Transverse colon (tissue), 4 donors: Measurements from ENCODE around the gene PCF11. TPM values are rescaled to one million over a fixed set of nuclear protein-coding genes. Genes with fewer than 3 reads are reported as not detected.

Experiments used
- DNase-seq: peaks from one replicate; pipeline ENCODE4 v3.0.0-alpha.2; 2019
- H3K27ac ChIP-seq, 4 donors: fragments of 200-600 bp; sonication (generic); 2 replicates each; pipeline ENCODE4 v1.5.1; 2016 to 2018; ENCODE audit warnings: inconsistent platforms in 4 of 4
- H3K27me3 ChIP-seq: fragments of 200-600 bp; sonication (generic); 2 replicates; pipeline ENCODE4 v1.5.1; 2017; ENCODE audit warnings: inconsistent platforms
- H3K36me3 ChIP-seq, 4 donors: fragments of 200-600 bp; sonication (generic); 2 replicates each; pipeline ENCODE4 v1.5.1; 2017 to 2019; ENCODE audit warnings: inconsistent platforms in 4 of 4
- H3K4me1 ChIP-seq, 4 donors: fragments of 200-600 bp; sonication (generic); 2 replicates each; pipeline ENCODE4 v1.5.1; 2017 to 2020; ENCODE audit warnings: inconsistent platforms in 4 of 4
- H3K4me3 ChIP-seq, 4 donors: fragments of 200-600 bp; sonication (generic); 1 replicate in 1 of 4; 2 replicates in 3 of 4; pipeline versions ENCODE4 v1.5.1 to v1.6.1; 2017 to 2019; ENCODE audit warnings: inconsistent platforms in 4 of 4
- H3K9me3 ChIP-seq, 2 donors: fragments of 200-600 bp; sonication (generic); 2 replicates each; pipeline ENCODE4 v1.5.1; 2017 to 2019; ENCODE audit warnings: inconsistent platforms in 2 of 2
- CTCF ChIP-seq, 5 experiments: fragments of 200-600 bp in 3 of 5; fragments of 450-650 bp in 2 of 5; sonication (generic) in 3 of 5; IDR thresholded peaks; 1 replicate in 2 of 5; 2 replicates in 3 of 5; pipeline ENCODE4 v1.5.1; 2016 to 2017; ENCODE audit warnings: antibody characterized with exemption in 5 of 5, inconsistent platforms in 3 of 5, mild to moderate bottlenecking in 2 of 5, moderate library complexity in 1 of 5
- EP300 ChIP-seq: sonication (generic); formaldehyde crosslinking; IDR thresholded peaks from one replicate; pipeline ENCODE4 v1.6.1; 2017; ENCODE audit warnings: antibody characterized with exemption, low read depth
- POLR2A ChIP-seq: fragments of 450-650 bp; IDR thresholded peaks from one replicate; pipeline ENCODE4 v1.6.1; 2016; ENCODE audit warnings: antibody characterized with exemption, mild to moderate bottlenecking, moderate library complexity
- POLR2AphosphoS5 ChIP-seq, 3 donors: sonication (generic); formaldehyde crosslinking; IDR thresholded peaks; one replicate each; pipeline ENCODE4 v1.6.1; 2016; ENCODE audit warnings: antibody characterized with exemption in 3 of 3
- WGBS, 2 donors: methylation state at CpG; one replicate each; pipeline ENCODE4 v1.1.5; 2018; ENCODE audit warnings: low coverage in 1 of 2; 5-methylcytosine and 5-hydroxymethylcytosine counted together
- in situ Hi-C, 4 donors: fragments of 200-750 bp; cut with MboI; loops; one replicate each; pipeline versions ENCODE4 v1.15.0 to v1.15.1; 2017; ENCODE audit warnings: low sequenced_read_pairs in 3 of 4, low pct_ligation_motif_present in 1 of 4, low pct_unique_long_range_greater_than_20kb in 1 of 4
- intact Hi-C: fragments of 100-400 bp; cut with DNase I; formaldehyde crosslinking; loops from one replicate; pipeline ENCODE4 v1.15.1; 2023; ENCODE audit warnings: low total_unique reads
- total RNA-seq, 4 donors: library from RNA; depleted of rRNA; stranded (reverse); fragments of >200 nt; gene quantifications; one replicate each; pipeline ENCODE4 v1.1.0, GENCODE V29; 2016

PCF11 gene
- total RNA-seq, 4 donors from 2014 or later, result 81.1 to 346 (median 154) TPM

GRCh38 chr11:83116015-83116641 is 40.8 kb upstream of the PCF11 start:
- Histone ChIP-seq H3K27ac (peak overlapping the region in 1 of 4 donors; percentile 2), H3K9me3 (no peaks in the 10 kb centered on the region), H3K27me3 (no peaks in the 10 kb centered on the region), H3K4me1 (peaks cover 4 to 29% (median 5%) of the 10 kb centered on the region in 4 donors), H3K4me3 (no peak overlapping the region), H3K36me3 (no peaks in the 10 kb centered on the region)
- TF ChIP-seq EP300 (no peak), CTCF (IDR thresholded peaks at IDR 0.05) (no peak), POLR2A (no peak), POLR2AphosphoS5 (IDR thresholded peaks at IDR 0.05) (no peak)
- in situ Hi-C loops, result no loop called here
- 98 to 100% methylated on average over 1 to 3 of the region's 3 CpGs for WGBS, 2 donors
- intact Hi-C loops, result no loop called here
- no peak for DNase-seq

- intact Hi-C loops (no loop called here), in situ Hi-C loops (no loop called here)
- TF ChIP-seq POLR2A (no peak), CTCF (IDR thresholded peaks at IDR 0.05) (no peak), POLR2AphosphoS5 (IDR thresholded peaks at IDR 0.05) (no peak), EP300 (no peak)
- H3K9me3 ChIP-seq, result no peaks in the 10 kb centered on the region
- no peak for DNase-seq
- no peak overlapping the region for H3K4me3 ChIP-seq
- H3K27ac ChIP-seq, result peak overlapping the region in 1 of 4 donors; percentile 21
- H3K27me3 ChIP-seq, result no peaks in the 10 kb centered on the region
- H3K4me1 ChIP-seq, result peaks cover 4 to 29% (median 5%) of the 10 kb centered on the region in 4 donors
- no peaks in the 10 kb centered on the region for H3K36me3 ChIP-seq
Measured at GRCh38 chr11:83118814-83119213, 38.1 kb upstream of the PCF11 start.

GRCh38 chr11:83119216-83119615 is 37.7 kb upstream of the PCF11 start:
- Histone ChIP-seq H3K9me3 (no peaks in the 10 kb centered on the region), H3K4me1 (peaks cover 4 to 29% (median 5%) of the 10 kb centered on the region in 4 donors), H3K27me3 (no peaks in the 10 kb centered on the region), H3K36me3 (no peaks in the 10 kb centered on the region), H3K4me3 (no peak overlapping the region), H3K27ac (peak overlapping the region in 1 of 4 donors; percentile 21)
- DNase-seq, result no peak
- intact Hi-C loops (no loop called here), in situ Hi-C loops (no loop called here)
- TF ChIP-seq POLR2AphosphoS5 (IDR thresholded peaks at IDR 0.05) (no peak), EP300 (no peak), CTCF (IDR thresholded peaks at IDR 0.05) (no peak), POLR2A (no peak)
- WGBS, 2 donors, result 50 to 61% methylated on average over 3 of the region's 3 CpGs

GRCh38 chr11:83120327-83120726 is 36.6 kb upstream of the PCF11 start:
- in situ Hi-C loops, result no loop called here
- H3K4me3 ChIP-seq, result no peak overlapping the region
- H3K9me3 ChIP-seq, result no peaks in the 10 kb centered on the region

More at GRCh38 chr11:83120327-83120726, 36.6 kb upstream of the PCF11 start:
- intact Hi-C loops, result no loop called here
- Histone ChIP-seq H3K4me1 (peaks cover 4 to 29% (median 5%) of the 10 kb centered on the region in 4 donors), H3K36me3 (no peaks in the 10 kb centered on the region), H3K27ac (no peak overlapping the region), H3K27me3 (no peaks in the 10 kb centered on the region)
- DNase-seq, result no peak
- TF ChIP-seq POLR2AphosphoS5 (IDR thresholded peaks at IDR 0.05) (no peak), CTCF (IDR thresholded peaks at IDR 0.05) (no peak), EP300 (no peak)
